ENCODE measurements around the gene ZNF175.

Gene ZNF175

DNA sequence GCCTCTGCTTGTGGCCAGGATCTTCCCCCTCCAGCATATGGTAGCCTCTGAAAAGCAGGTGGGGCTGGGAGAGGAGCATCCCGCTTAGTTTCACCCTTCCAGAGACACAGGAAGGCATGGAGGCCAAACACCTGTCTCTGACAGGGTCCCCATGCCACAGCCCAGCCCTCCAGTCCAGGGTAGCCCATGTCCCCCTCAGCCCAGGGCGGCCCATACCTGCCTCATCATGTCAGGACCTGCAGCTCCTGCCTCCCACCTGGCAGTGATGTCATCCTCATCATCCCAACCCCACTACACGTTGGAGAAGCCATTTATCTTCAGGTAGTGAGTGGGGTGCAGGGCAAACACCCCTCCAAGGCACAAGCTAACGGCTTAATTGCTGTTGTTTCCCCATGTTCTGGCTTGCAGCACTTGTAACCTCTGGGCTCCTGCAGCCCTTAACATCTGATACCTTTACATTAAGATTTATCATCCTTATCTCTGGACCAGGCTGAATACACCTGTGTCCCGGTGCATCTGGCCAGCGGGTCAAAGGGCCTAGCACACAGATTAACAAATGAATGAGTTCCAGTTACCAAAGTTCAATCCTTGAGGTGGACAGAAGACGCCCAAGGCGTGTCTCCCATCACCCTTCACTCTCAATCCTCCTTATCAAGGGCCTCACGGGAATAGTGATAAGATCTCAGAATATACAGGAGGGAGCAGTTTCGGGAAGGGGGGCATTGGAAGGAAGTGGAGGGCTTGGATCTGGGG is 22.2 kb downstream of the ZNF175 start:
- DNase-seq = no peak

DNA sequence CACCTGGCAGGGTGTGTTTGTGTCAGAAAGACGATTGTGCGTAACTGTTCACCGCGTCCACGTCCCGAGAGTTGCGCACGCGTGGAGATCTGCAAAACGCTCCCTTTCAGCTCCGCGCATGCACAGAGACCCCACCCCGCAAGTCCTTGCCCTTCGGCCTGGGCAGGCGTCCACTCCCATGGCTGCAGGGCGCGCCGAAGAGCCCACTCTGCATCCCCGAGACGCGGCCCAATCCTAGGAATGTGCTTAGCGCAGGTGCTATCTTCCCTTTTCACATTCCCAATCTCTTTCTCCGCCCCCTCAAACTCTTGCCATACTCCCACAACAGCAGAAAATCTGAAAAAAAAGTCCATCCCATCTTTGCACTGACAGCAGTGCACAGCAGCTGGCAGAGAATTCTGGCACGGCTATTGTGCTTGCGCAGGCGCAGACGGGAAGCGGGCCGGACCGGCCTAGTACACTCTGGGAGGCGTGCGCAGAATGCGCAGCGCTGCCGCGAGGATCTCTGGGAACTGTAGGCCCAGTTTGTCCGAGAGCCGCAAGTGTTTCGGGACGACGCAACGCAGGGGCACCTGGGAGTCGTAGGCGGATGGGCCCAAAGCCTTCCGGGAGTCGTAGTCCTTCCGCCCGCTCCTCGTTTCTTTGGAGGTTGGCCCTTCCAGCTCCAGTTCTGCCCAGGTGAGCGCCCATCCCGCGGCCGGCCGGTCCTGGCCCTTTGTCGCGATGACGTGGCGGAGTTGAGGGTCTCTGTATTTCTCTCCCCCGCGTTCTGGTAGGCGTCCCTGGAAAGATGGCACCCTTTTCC is 23.1 kb downstream of the ZNF175 start:
- DNase-seq = peak; percentile 97

DNA sequence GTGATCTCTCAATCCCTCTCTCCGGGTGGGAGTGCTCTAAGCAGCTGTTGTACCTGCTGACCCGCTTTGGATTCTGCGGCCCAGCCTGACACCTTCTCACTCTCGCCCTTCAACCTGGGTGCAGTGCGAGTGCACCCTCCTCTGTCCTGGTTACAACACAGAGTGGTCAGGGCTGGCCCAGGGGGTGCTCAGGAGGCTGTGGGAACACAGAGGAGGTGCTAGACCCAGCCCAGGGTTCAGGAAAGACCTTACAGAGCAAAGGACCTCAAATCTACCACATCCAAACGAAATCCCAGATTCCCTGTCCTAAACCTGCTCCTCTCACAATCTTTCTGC is 23.7 kb downstream of the ZNF175 start:
- DNase-seq = no peak

DNA sequence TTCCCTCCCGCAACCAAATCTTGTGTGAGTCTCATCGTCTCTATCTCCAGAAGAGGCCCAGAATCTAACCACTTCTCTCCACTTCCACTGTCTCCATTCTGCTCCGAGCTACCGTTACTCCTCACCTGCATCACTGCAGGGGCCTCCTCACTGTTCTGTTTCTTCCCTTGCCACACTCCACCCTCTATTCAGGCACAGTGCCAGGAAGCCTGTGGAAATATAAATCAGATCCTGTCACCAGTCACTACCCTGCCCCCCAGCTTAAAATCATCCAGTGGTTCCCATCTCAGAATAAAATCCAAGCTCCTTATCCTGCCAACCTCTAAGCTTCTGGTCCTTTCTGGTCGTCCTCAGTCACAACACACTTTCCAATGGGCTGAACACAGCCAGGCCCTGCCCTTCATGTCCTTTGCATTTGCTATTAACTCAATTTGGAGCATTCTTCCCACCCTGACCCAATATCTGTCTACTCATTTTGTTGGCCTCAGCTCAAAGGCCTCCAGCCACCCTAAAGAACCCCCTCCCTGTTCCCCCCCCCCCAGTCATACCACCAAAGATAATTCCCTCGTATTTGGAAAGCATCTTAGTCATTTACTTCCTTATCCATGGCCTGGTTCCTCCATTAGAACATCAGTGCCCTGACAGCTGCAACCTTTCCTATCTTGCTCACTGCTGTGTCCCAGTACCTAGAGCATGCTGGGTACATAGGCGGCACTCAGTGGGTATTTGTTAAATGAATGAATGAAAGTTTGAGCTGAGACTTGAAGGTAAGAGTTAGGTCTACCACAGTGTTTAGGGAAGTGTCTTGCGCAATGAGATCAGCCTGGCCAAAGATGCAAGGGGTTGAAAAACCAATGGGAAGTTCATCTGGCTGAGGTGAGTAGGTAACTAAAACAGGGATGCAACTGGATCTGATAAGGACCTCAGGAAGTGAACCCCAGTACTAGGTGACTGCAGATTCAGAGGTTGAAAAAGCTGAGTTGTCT is 24.4 kb downstream of the ZNF175 start:
- no peak for DNase-seq

DNA sequence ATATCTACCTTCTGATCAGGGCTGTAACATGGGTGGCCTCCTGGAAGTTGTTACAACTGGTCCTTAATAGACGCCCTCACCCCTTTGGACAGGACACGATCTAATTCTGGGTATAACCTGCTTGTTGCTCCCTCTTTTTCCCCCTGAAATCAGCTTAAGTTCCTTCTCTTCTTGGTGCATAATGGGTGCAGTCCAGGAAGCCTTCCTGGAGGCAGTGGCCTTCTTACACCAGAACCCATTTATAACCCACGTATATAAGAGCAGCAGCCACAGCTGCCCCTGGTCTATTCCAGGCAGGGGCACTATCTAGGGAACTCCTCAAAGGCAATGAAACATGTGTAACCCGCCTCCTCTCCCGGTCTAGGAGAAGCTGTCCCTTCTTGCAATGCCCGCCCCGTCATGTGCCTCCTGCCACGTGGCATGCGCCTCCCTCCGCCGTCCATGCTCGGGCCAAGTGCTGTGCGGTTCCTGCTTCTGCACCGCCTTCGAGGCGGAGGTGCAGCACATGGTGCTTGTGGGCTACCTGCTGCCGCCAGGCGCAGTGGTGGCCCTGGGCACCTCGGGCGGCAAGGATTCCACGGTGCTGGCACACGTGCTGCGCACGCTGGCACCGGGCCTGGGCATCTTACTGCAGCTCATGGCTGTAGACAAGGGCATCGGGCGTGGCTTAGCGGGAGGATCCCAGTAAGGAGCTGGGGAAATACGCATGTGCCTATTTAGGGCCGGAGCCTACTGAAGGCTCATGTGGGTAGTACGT is 27.3 kb downstream of the ZNF175 start:
- no peak for DNase-seq

DNA sequence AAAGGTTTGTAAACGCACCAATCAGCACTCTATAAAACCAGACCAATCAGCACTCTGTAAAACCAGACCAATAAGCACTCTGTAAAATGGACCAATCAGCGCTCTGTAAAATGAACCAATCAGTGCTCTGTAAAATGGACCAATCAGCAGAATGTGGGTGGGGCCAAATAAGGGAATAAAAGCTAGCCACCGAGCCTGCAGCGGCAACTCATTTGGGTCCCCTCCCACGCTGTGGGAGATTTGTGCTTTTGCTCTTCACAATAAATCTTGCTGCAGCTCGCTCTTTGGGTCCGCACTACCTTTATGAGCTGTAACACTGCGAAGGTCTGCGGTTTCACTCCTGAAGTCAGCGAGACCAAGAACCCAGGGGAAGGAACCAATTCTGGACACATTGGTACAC is 28.0 kb downstream of the ZNF175 start:
- no peak for DNase-seq

DNA sequence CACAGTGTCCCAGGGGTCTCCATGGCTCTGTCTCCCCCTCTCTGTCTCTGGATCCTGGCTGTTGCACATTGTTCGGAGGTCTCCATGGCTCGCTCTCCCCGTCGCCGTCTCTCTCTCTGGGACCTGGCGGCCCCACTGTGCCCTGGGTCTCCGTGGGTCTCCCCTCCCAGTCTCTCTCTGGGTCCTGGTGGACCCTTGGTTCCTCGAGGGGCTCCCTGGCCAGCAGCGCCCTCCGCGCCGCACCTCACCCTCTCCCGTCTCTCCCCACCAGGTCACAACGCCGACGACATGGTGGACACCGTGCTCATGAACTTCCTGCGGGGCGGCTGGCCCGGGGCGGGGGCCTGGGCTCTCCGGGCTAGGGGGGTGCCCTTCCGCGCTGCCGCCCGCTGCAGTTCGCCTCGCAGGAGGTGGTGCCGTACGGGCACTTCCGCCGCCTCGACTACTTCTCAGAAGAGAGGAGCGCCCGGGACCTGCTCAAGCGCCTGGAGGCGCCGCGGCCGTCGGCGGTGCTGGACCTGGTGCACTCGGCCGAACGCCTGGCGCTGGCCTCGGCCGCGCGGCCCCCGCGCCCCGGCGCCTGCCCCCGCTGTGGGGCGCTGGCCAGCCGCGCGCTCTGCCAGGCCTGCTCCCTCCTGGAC is 30.0 kb downstream of the ZNF175 start:
- DNase-seq = peak; percentile 25

DNA sequence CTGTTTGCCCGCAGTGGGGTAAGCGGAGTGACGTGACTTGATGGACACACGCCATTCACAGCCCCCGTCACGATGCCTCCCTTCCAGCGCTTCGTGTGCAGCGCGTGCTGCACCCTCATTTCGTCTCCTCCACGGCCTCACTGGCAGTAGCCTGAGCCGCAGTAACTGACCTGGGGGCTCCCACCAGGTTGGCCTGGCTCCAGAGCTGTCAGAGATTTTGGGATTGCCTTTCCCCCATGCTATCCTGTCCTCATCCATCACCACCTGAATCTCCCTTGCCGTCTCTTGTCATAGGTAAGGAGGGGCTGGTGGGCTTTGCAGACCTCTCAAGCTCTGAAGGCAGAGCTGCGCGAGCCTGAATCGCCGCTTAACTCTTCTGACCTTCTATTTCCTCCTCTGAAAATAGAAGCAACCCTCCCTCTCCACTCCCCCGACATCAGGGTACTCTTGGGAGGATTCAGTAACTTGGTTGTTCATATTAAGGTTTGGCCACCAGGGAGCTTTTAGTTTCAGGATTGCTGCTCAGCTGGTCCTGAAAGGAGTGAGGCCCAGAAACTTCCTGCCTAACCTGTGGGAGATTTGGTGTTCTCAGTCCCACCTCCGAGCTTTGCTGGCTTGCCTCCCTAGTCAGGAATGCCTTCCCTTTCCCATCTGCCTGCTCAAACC is 31.2 kb downstream of the ZNF175 start:
- no peak for DNase-seq

DNA sequence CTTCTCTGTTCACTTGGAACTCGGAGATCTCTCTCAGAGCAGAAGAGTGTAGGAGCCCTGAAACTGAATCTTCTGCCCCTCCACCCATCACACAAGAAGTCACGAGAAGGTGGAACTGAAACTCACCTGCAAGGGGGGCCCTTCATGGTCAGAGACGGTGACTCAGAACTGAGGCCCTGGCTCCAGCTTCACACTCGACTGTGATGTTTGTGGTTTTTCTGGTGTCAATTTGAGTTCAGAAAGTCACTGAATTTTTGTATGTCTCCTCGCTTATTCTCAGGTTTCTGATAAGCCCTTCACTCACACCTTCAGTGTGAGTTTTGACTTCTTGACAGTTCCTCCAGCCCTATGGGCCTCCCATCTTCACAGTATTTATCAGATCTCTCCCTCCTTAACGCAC is 36.0 kb downstream of the ZNF175 start:
- peak; percentile 71 for DNase-seq

DNA sequence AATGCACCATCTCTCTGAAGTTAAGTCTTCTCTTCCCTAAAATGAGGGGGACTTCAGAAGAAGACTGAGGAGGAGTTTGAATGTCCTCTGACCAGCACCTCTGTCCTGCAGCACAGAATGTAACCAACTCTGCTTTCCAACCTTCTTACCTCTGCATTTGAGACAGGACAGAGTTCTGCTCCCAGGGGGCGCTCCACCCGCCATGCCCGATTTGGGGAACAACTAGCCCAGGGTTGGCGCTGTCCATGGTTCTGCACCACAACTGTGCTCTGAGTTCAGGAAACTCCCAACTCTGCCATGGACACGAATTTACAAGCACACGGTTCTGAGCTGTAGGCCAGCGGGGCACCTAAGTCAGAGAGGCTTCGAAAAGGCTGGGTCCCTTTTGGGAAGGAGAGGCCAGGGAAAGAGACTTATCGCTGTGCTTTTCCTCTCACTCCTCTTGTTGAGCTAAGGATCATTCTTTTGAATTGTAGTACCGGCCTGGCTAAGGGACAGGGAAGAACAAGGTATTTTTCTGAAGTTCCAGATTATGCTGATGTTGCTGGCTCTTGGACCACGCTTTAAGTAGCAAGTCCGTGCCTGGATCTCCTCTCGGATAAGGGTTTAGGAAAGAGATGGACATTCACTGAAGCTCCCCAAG is 37.0 kb downstream of the ZNF175 start:
- peak; percentile 72 for DNase-seq

DNA sequence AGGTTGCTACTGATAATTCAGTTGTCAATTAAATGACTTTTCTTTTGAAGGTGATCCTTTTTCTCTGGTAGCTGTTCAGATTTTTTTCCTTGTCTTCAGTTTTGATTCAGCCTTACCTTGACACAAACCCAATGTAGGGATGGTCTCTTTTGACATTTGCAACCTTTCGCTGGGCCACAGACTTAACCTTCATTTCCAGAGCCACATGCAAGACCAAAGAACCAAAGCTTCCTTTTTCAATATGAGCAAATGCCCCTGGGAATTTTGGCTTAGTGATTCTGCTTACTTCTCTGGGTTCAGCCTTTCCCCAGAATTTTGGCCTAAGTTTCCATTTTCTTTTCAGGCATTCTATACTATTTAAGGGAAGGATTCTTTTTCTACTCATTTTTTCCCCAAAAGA is 39.5 kb downstream of the ZNF175 start:
- DNase-seq = no peak

DNA sequence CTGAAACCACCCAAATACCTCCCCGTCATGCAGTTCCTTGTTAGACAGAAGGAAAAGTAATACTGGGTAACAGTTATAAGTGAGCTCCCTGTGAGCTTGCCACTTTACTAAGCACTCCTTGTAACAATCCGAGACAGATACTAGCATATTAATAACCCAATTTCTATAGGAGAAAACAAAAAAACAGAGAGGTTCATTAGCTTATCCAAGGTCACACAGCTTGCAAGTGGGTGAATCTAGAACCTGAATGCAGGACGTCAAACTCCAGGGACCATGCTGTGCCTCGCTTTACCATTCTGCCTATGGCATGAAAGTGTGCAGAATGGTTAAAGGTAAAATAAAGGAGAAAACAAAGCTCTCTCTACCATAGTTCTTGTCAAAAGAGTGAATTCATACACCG is 43.7 kb downstream of the ZNF175 start:
- DNase-seq = no peak

DNA sequence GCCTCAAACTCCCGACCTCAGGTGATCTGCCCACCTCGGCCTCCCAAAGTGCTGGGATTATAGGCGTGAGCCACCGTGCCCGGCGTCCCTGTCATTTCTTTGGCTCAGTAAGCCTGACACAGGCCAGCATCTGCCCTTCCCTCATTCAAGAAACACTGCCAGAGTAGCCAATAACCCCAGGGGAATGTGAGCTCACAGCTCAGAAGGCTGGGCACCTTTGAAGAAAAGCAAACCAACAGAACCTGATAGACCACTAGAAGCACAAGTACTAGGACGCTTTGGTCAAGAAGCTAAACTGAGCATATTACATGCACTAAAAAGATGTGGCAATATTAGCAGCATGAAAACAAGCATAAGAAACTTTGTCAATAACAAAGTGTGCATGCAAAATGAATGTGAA is 44.9 kb downstream of the ZNF175 start:
- no peak for DNase-seq

DNA sequence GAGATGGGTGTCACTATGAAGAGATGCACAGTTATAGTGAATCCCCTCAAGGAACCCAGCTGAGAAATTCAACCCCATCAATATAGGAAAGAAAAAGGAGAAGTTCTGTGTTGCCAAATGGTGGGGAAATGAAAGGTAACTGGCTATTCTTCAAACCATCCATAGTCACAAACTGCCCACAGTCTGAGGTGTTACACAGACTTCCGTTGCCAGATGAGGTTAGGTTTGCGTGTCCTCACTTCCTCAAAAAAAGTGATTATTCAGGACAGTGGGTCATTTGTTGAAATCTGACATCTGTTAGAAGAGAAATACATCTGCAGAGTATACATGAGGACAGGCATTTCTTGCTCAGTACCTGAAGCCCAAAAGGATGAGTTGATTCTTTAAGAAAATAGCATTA is 50.1 kb downstream of the ZNF175 start:
- peak; percentile 41 for DNase-seq

DNA sequence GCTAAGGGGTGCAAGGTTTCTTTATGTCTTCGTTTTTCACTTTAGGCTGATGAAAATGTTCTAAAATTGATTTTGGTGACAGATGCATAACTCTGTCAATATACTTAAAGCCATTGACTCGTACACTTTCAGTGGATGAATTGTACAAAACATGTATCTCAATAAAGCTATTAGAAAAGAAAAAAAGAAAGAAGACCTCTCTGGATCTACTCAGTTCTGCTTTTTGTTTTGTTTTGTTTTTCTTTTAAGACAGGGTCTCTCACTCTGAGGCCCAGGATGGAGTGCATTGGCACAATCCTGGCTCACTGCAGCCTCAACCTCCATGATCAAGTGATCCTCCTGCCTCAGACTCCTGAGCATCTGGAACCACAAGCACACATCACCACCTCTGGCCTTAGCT is 55.6 kb downstream of the ZNF175 start:
- DNase-seq = no peak

DNA sequence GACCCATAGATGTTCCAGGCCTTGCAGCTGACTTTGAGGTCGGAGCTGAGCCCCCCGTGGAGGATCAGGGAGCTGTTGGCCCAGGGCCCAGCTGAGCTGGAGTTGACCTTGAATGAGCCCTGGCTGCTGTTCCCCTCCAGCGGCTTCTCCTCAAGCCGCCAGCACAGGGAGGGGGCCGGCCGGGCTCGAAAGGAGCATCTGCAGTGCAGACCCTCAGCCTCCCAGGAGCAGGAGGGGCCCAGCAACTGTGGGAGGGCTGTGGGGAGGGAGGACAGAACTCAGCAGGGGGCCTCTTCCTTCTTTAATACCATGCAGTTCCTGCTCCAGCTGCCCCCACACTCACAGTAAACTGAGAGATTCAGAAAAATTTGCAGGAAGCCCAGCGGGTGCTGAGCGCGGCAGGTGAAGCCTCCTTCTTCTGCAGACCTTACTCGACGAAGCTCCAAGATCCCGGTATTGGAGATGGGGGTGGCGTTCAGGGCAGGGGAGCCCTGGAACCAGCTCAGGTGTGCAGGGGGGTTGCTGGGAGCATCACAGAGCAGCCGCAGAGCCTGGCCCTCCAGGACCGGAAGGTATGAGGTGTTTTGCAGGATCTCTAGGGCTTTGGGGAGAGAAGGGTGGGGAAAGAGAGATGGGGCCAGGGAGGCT is 56.5 kb downstream of the ZNF175 start:
- DNase-seq = no peak

DNA sequence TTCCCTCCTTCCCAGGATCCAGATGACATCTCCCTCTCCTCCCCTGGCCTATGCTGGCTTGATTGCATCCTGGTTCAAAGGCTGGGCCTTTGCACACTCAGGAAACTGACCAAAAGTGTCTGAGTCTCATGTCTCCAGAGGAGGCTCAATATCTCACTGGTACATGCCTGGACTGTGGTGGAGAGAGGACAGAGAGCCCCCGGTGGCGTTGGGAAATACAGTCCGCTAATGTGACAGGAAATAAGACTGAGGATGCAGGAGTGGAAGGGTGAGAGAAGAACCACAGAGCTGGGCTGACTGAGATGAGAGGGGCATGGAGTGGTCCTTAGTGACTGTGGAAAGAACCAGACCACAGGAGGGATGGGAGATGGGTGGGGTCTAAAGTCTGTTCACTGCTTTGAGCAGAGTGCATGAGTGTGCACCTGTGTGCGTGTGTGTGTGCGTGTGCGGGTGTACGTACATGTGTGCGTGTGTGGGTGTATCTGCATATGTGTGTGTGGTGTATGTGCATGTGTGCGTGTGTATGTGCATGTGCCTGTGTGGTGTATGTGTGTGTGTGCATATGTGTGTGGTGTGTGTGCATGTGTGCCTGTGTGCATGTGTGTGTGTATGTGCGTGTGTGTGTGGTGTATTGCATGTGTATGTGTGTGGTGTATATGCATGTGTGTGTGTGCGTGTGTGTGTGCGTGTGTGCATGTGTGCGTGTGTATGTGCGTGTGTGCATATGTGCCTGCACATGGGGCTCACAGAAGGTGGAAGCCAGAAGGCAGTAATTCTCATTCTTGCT is 57.3 kb downstream of the ZNF175 start:
- DNase-seq = no peak

DNA sequence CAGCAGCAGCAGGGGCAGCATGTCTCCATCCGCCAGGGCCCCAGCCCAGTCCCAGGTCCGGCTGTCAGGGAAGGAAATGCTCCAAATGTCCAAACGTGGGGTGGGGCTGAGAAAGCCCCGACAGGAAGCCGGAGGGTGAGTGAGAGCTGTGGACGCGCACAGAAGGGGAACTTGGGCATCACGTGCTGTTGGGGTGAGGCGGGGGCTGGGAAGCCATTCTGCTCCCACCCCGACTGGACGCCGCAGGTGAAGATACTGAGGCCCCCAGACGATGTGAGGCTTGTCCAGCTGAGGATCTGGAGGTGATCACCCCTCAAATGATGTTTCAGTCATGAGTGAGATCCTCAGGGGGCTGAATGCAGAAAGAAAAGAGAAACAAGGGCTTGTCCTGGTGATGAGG is 59.2 kb downstream of the ZNF175 start, which contains the start of gene SIGLEC5:
Gene SIGLEC5, minus strand, starts transcription at position 87 of the 400 bp plus-strand sequence. Its CDS starts 66 bp downstream, at position 21.
- DNase-seq = peak; percentile 33

DNA sequence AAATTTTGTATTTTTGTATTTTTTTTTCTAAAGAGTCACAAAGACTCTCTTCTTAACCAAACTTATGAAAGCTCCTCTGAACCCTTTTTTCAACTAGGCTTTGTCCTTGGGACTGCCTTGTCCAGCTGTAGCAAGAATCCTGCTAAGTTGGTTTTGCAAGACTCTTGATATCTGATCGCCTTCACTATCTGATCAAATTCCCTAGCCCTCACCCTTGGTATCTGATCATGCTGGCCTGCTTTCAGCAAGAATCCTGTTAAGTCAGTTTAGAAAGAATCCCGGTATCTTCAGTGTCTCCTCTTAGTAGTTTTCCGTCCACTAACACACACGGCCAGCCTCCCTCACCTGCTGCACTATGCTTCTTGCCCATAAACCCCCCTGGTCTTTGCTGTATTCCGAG is 61.0 kb downstream of the ZNF175 start:
- no peak for DNase-seq
